ENCODE data around the gene GID4. TPM values are rescaled to one million over a fixed set of nuclear protein-coding genes. Genes with fewer than 3 reads are reported as not detected.

The GID4 gene
- total RNA-seq, 2 experiments from 2014 or later: 6.7 to 7.7 TPM

GRCh38 chr17:18045691-18046350 lies 6.6 kb downstream of the GID4 start:
- intact Hi-C loops (cut with DNase I, micrococcal nuclease): no loop called here
- Mint-ChIP-seq H3K36me3 (ENCODE audit: low read depth) (peaks cover 7% of the 10 kb centered on the region), H3K27me3 (no peaks in the 10 kb centered on the region), H3K27ac (no peak overlapping the region), H3K9me3 (ENCODE audit: low read depth) (no peaks in the 10 kb centered on the region), H3K4me1 (peaks cover 20% of the 10 kb centered on the region), H3K4me3 (no peak overlapping the region)
- CTCF ChIA-PET: interaction anchor here (0.6 kb wide), 1 partner anchor 362 kb away, joined by 3 read pairs; no protein-coding TSS in a partner anchor
- DNase-seq (no peak), ATAC-seq (no peak)
- POLR2A ChIA-PET: no interaction called here

GRCh38 chr17:18055597-18055996 lies 16.4 kb downstream of the GID4 start:
- DNase-seq: no peak
- Mint-ChIP-seq H3K9me3 (ENCODE audit: low read depth) (no peaks in the 10 kb centered on the region), H3K36me3 (ENCODE audit: low read depth) (peaks cover 16% of the 10 kb centered on the region), H3K4me3 (no peak overlapping the region), H3K4me1 (no peaks in the 10 kb centered on the region), H3K27me3 (no peaks in the 10 kb centered on the region), H3K27ac (no peak overlapping the region)
- intact Hi-C loops (cut with DNase I, micrococcal nuclease): no loop called here
- ATAC-seq: no peak
- ChIA-PET POLR2A (no interaction called here), CTCF (interaction anchor here (0.6 to 0.7 kb wide), 2 partner anchors 41 to 322 kb away, joined by 3 read pairs; no protein-coding TSS in a partner anchor)

- intact Hi-C loops (cut with DNase I, micrococcal nuclease): no loop called here
- ATAC-seq (no peak), DNase-seq (no peak)
- Mint-ChIP-seq H3K27ac (no peak overlapping the region), H3K36me3 (ENCODE audit: low read depth) (peaks cover 16% of the 10 kb centered on the region), H3K4me1 (no peaks in the 10 kb centered on the region), H3K4me3 (no peak overlapping the region), H3K9me3 (ENCODE audit: low read depth) (no peaks in the 10 kb centered on the region), H3K27me3 (no peaks in the 10 kb centered on the region)
- ChIA-PET POLR2A (no interaction called here), CTCF (interaction anchor here (0.6 to 0.7 kb wide), 2 partner anchors 41 to 323 kb away, joined by 3 read pairs; no protein-coding TSS in a partner anchor)
Measured at GRCh38 chr17:18056214-18056613, 17.0 kb downstream of the GID4 start.

- POLR2A ChIA-PET: no interaction called here
- no peak overlapping the region for H3K27ac Mint-ChIP-seq
- no peaks in the 10 kb centered on the region for H3K4me1 Mint-ChIP-seq
- intact Hi-C loops (cut with DNase I, micrococcal nuclease): no loop called here
- ATAC-seq (no peak), DNase-seq (no peak)
- H3K9me3 Mint-ChIP-seq (ENCODE audit: low read depth): no peaks in the 10 kb centered on the region
- peaks cover 16% of the 10 kb centered on the region for H3K36me3 Mint-ChIP-seq (ENCODE audit: low read depth)
- no peaks in the 10 kb centered on the region for H3K27me3 Mint-ChIP-seq
- CTCF ChIA-PET: no interaction called here
- no peak overlapping the region for H3K4me3 Mint-ChIP-seq
Measured at GRCh38 chr17:18059283-18059682, 20.1 kb downstream of the GID4 start.

GRCh38 chr17:18064053-18064452 lies 24.8 kb downstream of the GID4 start:
- POLR2A ChIA-PET: no interaction called here

GRCh38 chr17:18065546-18065945 lies 26.3 kb downstream of the GID4 start:
- POLR2A ChIA-PET: no interaction called here
- no peak for ATAC-seq
- intact Hi-C loops (cut with DNase I, micrococcal nuclease): no loop called here
- Mint-ChIP-seq H3K27me3 (no peaks in the 10 kb centered on the region), H3K9me3 (ENCODE audit: low read depth) (no peaks in the 10 kb centered on the region), H3K36me3 (ENCODE audit: low read depth) (peaks cover 5% of the 10 kb centered on the region), H3K4me1 (no peaks in the 10 kb centered on the region), H3K27ac (no peak overlapping the region), H3K4me3 (no peak overlapping the region)
- CTCF ChIA-PET: interaction anchor here (0.6 to 0.7 kb wide), 2 partner anchors 183 to 1476 kb away, joined by 3 to 4 read pairs; no protein-coding TSS in a partner anchor
- no peak for DNase-seq

More at GRCh38 chr17:18064053-18064452, 24.8 kb downstream of the GID4 start:
- intact Hi-C loops (cut with DNase I, micrococcal nuclease): no loop called here
- Mint-ChIP-seq H3K4me1 (no peaks in the 10 kb centered on the region), H3K27ac (no peak overlapping the region), H3K4me3 (no peak overlapping the region), H3K9me3 (ENCODE audit: low read depth) (no peaks in the 10 kb centered on the region), H3K36me3 (ENCODE audit: low read depth) (peaks cover 8% of the 10 kb centered on the region), H3K27me3 (no peaks in the 10 kb centered on the region)
- CTCF ChIA-PET: interaction anchor here (0.6 kb wide), 1 partner anchor 480 kb away, joined by 4 read pairs; no protein-coding TSS in a partner anchor
- DNase-seq: no peak
- no peak for ATAC-seq

- Mint-ChIP-seq H3K9me3 (ENCODE audit: low read depth) (no peaks in the 10 kb centered on the region), H3K27ac (no peak overlapping the region), H3K36me3 (ENCODE audit: low read depth) (peaks cover 5% of the 10 kb centered on the region), H3K4me3 (no peak overlapping the region), H3K27me3 (no peaks in the 10 kb centered on the region), H3K4me1 (peaks cover 7% of the 10 kb centered on the region)
- CTCF ChIA-PET: interaction anchor here (0.7 kb wide), 1 partner anchor 27 kb away, joined by 3 read pairs; no protein-coding TSS in a partner anchor
- POLR2A ChIA-PET: no interaction called here
- ATAC-seq (no peak), DNase-seq (no peak)
- intact Hi-C loops (cut with DNase I, micrococcal nuclease): no loop called here
Measured at GRCh38 chr17:18066866-18067265, 27.7 kb downstream of the GID4 start.

GRCh38 chr17:18069101-18069500 lies 29.9 kb downstream of the GID4 start:
- no peak overlapping the region for H3K27ac Mint-ChIP-seq
- H3K4me3 Mint-ChIP-seq: no peak overlapping the region
- H3K9me3 Mint-ChIP-seq (ENCODE audit: low read depth): no peaks in the 10 kb centered on the region
- ATAC-seq (no peak), DNase-seq (no peak)
- ChIA-PET POLR2A (no interaction called here), CTCF (interaction anchor here (1.0 kb wide), 1 partner anchor 150 kb away, joined by 3 read pairs; no protein-coding TSS in a partner anchor)
- H3K36me3 Mint-ChIP-seq (ENCODE audit: low read depth): peaks cover 5% of the 10 kb centered on the region
- H3K4me1 Mint-ChIP-seq: peaks cover 7% of the 10 kb centered on the region
- intact Hi-C loops (cut with DNase I, micrococcal nuclease): no loop called here
- no peaks in the 10 kb centered on the region for H3K27me3 Mint-ChIP-seq

- H3K4me3 Mint-ChIP-seq: no peak overlapping the region
- no peak for ATAC-seq
- no peaks in the 10 kb centered on the region for H3K9me3 Mint-ChIP-seq (ENCODE audit: low read depth)
- ChIA-PET CTCF (interaction anchor here (0.6 to 0.9 kb wide), 3 partner anchors 13 to 47 kb away, joined by 3 read pairs; partner anchors contain the start of gene DRG2), POLR2A (no interaction called here)
- no peak overlapping the region for H3K27ac Mint-ChIP-seq
- peaks cover 7% of the 10 kb centered on the region for H3K4me1 Mint-ChIP-seq
- intact Hi-C loops (cut with DNase I, micrococcal nuclease): no loop called here
- DNase-seq: peak; percentile 16
- no peaks in the 10 kb centered on the region for H3K36me3 Mint-ChIP-seq (ENCODE audit: low read depth)
- H3K27me3 Mint-ChIP-seq: peaks cover 5% of the 10 kb centered on the region
Measured at GRCh38 chr17:18070861-18071340, 31.7 kb downstream of the GID4 start.

- Mint-ChIP-seq H3K27ac (no peak overlapping the region), H3K4me3 (no peak overlapping the region), H3K27me3 (peaks cover 5% of the 10 kb centered on the region), H3K9me3 (ENCODE audit: low read depth) (no peaks in the 10 kb centered on the region), H3K4me1 (peaks cover 7% of the 10 kb centered on the region), H3K36me3 (ENCODE audit: low read depth) (no peaks in the 10 kb centered on the region)
- ChIA-PET POLR2A (no interaction called here), CTCF (interaction anchor here (0.8 to 0.9 kb wide), 2 partner anchors 16 to 392 kb away, joined by 3 read pairs; partner anchors contain the start of gene DRG2)
- DNase-seq: no peak
- intact Hi-C loops (cut with DNase I, micrococcal nuclease): no loop called here
- peak; percentile 51 for ATAC-seq
Measured at GRCh38 chr17:18071751-18072150, 32.5 kb downstream of the GID4 start.

- ATAC-seq (no peak), DNase-seq (no peak)
- H3K4me3 Mint-ChIP-seq: no peak overlapping the region
- peaks cover 7% of the 10 kb centered on the region for H3K4me1 Mint-ChIP-seq
- no peaks in the 10 kb centered on the region for H3K9me3 Mint-ChIP-seq (ENCODE audit: low read depth)
- intact Hi-C loops (cut with DNase I, micrococcal nuclease): no loop called here
- no peak overlapping the region for H3K27ac Mint-ChIP-seq
- POLR2A ChIA-PET: no interaction called here
- peaks cover 5% of the 10 kb centered on the region for H3K27me3 Mint-ChIP-seq
- H3K36me3 Mint-ChIP-seq (ENCODE audit: low read depth): no peaks in the 10 kb centered on the region
- CTCF ChIA-PET: no interaction called here
Measured at GRCh38 chr17:18074566-18075272, 35.5 kb downstream of the GID4 start.

Data from activated CD4-positive, alpha-beta T cell treated with anti-CD3 and anti-CD28 coated beads for 36 hours (primary cell).